Measurements from ENCODE around the gene OVAAL.

The OVAAL gene

DNA sequence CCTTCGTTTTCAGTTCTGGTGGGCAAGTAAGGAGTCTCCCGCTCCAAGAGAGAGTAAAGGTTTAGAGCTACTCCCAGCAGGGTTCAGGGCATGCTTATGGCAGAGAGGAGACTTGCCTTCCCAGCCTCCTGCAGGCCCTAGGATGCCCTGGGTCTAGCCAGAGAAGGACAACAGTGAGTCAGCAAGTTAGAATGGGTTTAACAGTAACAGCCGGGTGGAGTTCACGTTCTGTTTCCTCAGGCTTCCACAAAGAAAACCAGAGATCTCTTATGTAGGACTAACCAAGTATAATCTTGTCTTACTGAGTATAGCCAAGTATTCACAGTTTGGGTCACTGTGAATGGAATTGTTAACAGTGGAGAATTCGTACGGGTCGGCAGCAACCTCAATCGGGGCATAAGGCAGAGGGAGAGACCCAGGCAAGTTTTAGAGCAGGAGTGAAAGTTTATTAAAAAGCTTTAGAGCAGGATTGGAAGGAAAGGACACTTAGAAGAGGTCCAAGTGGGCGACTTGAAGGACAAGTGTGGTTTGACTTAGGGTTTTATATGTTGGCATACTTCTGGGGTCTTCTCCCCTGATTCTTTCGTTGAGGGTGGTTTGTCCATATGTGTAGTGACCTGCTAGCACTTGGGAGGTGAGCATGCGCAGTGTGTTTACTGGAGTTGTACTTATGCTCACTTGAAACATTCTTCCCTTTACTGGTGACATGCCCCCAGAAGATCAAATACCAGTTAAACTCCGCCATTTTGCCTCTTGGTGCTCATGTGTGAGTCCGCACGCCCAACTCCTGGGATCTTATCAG is 4.5 kb downstream of the OVAAL start:
- no peak for TF ChIP-seq ZNF565 (CRISPR knock-in tag; conservative IDR thresholded peaks at IDR 0.05; ENCODE audit: low read depth)
- TF ChIP-seq ZC3H10 (CRISPR knock-in tag; IDR thresholded peaks at IDR 0.05), result no peak
- peak; percentile 69; the same call in 1 of the 2 replicates for TF ChIP-seq OSR1 (CRISPR knock-in tag; IDR thresholded peaks at IDR 0.05)
- TF ChIP-seq ZFP3 (CRISPR knock-in tag; IDR thresholded peaks at IDR 0.05), result no peak
- ATAC-seq, result peak; percentile 76

DNA sequence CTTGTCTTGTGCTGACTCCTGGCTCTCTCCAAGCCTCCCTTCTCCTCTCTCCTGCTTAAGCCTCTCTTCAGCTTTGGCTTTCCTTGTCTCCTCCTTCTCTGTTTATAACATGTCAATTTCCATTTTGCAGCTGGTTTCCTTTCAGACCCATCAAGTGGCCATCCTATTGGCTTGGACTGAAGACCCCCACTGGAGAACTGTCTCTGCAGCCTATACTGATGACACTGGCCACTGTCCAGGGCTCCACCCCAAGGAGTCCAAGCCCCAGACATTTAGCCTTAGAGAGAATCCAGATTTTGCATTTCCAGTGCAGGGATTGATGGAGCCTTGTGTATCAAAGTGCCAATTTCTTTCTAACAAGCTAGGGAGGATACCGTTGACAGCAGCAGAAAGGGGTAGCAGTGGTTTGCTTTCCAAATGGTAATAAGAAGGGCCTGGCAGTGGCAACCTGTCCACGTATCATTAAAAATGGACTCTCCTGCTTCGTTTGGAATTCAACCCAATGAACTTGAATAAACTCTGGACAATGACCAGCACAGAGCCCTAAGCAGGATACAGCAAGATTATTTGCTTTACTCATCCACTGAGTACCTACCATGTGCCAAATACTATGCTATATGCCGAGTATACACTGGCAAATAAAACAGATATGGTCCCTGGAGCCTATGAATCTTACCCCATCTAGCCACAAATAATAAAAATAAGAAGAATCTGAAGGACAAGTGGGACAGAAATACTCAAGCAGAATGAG is 6.5 kb downstream of the OVAAL start:
- no peak for TF ChIP-seq ZNF70 (CRISPR knock-in tag; IDR thresholded peaks at IDR 0.05)
- TF ChIP-seq PPARA (CRISPR knock-in tag; IDR thresholded peaks at IDR 0.05; ENCODE audit: borderline replicate concordance), result no peak
- TF ChIP-seq, protein P1, sequence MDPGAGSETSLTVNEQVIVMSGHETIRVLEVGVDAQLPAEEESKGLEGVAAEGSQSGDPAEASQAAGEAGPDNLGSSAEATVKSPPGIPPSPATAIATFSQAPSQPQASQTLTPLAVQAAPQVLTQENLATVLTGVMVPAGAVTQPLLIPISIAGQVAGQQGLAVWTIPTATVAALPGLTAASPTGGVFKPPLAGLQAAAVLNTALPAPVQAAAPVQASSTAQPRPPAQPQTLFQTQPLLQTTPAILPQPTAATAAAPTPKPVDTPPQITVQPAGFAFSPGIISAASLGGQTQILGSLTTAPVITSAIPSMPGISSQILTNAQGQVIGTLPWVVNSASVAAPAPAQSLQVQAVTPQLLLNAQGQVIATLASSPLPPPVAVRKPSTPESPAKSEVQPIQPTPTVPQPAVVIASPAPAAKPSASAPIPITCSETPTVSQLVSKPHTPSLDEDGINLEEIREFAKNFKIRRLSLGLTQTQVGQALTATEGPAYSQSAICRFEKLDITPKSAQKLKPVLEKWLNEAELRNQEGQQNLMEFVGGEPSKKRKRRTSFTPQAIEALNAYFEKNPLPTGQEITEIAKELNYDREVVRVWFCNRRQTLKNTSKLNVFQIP (CRISPR knock-in tag; IDR thresholded peaks at IDR 0.05; ENCODE audit: borderline replicate concordance, low read depth), result no peak
- no peak for TF ChIP-seq GLIS3 (CRISPR knock-in tag; IDR thresholded peaks at IDR 0.05)
- TF ChIP-seq OSR1 (CRISPR knock-in tag; IDR thresholded peaks at IDR 0.05), result no peak
- no peak for TF ChIP-seq RARB (CRISPR knock-in tag; IDR thresholded peaks at IDR 0.05)
- no peak for TF ChIP-seq SNAI2 (CRISPR knock-in tag; IDR thresholded peaks at IDR 0.05)
- no peak for TF ChIP-seq ARNTL (CRISPR knock-in tag; IDR thresholded peaks at IDR 0.05; ENCODE audit: borderline replicate concordance, low read depth)
- TF ChIP-seq, protein P2, sequence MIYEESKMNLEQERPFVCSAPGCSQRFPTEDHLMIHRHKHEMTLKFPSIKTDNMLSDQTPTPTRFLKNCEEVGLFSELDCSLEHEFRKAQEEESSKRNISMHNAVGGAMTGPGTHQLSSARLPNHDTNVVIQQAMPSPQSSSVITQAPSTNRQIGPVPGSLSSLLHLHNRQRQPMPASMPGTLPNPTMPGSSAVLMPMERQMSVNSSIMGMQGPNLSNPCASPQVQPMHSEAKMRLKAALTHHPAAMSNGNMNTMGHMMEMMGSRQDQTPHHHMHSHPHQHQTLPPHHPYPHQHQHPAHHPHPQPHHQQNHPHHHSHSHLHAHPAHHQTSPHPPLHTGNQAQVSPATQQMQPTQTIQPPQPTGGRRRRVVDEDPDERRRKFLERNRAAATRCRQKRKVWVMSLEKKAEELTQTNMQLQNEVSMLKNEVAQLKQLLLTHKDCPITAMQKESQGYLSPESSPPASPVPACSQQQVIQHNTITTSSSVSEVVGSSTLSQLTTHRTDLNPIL (CRISPR knock-in tag; IDR thresholded peaks at IDR 0.05; ENCODE audit: low read depth), result no peak
- no peak for TF ChIP-seq BACH2 (CRISPR knock-in tag; IDR thresholded peaks at IDR 0.05; ENCODE audit: borderline replicate concordance)
- TF ChIP-seq ZNF565 (CRISPR knock-in tag; conservative IDR thresholded peaks at IDR 0.05; ENCODE audit: low read depth), result no peak
- TF ChIP-seq, protein P3, sequence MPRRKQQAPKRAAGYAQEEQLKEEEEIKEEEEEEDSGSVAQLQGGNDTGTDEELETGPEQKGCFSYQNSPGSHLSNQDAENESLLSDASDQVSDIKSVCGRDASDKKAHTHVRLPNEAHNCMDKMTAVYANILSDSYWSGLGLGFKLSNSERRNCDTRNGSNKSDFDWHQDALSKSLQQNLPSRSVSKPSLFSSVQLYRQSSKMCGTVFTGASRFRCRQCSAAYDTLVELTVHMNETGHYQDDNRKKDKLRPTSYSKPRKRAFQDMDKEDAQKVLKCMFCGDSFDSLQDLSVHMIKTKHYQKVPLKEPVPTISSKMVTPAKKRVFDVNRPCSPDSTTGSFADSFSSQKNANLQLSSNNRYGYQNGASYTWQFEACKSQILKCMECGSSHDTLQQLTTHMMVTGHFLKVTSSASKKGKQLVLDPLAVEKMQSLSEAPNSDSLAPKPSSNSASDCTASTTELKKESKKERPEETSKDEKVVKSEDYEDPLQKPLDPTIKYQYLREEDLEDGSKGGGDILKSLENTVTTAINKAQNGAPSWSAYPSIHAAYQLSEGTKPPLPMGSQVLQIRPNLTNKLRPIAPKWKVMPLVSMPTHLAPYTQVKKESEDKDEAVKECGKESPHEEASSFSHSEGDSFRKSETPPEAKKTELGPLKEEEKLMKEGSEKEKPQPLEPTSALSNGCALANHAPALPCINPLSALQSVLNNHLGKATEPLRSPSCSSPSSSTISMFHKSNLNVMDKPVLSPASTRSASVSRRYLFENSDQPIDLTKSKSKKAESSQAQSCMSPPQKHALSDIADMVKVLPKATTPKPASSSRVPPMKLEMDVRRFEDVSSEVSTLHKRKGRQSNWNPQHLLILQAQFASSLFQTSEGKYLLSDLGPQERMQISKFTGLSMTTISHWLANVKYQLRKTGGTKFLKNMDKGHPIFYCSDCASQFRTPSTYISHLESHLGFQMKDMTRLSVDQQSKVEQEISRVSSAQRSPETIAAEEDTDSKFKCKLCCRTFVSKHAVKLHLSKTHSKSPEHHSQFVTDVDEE (CRISPR knock-in tag; IDR thresholded peaks at IDR 0.05), result no peak
- TF ChIP-seq ZC3H10 (CRISPR knock-in tag; IDR thresholded peaks at IDR 0.05), result no peak
- no peak for TF ChIP-seq TCF4 (CRISPR knock-in tag; IDR thresholded peaks at IDR 0.05; ENCODE audit: borderline replicate concordance)
- no peak for TF ChIP-seq TOX (CRISPR knock-in tag; IDR thresholded peaks at IDR 0.05; ENCODE audit: borderline replicate concordance)
- TF ChIP-seq ESRRG (CRISPR knock-in tag; IDR thresholded peaks at IDR 0.05), result no peak
- no peak for TF ChIP-seq ZFP3 (CRISPR knock-in tag; IDR thresholded peaks at IDR 0.05)
- ATAC-seq, result no peak

DNA sequence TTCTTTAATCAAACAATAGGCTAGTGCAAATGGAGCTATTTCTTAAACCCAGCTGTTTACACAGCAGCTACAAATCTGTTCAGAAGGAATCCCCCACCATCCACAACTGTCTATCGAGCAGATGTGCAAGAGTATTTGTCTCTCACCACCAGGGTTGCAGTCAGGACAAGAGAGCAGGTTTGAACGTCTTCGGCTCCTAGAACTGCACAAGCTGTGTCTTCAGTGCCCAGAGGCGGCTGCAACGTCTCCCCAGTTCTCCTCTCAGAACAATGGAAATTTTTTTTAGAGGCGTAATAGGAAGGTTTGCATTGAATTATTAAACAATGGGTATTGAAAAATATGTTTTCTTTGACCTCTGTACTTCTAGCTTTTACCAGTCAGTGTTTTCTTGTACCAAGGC is 7.3 kb downstream of the OVAAL start:
- no peak for ATAC-seq
- TF ChIP-seq ZNF565 (CRISPR knock-in tag; conservative IDR thresholded peaks at IDR 0.05; ENCODE audit: low read depth), result no peak
- TF ChIP-seq, protein P4, sequence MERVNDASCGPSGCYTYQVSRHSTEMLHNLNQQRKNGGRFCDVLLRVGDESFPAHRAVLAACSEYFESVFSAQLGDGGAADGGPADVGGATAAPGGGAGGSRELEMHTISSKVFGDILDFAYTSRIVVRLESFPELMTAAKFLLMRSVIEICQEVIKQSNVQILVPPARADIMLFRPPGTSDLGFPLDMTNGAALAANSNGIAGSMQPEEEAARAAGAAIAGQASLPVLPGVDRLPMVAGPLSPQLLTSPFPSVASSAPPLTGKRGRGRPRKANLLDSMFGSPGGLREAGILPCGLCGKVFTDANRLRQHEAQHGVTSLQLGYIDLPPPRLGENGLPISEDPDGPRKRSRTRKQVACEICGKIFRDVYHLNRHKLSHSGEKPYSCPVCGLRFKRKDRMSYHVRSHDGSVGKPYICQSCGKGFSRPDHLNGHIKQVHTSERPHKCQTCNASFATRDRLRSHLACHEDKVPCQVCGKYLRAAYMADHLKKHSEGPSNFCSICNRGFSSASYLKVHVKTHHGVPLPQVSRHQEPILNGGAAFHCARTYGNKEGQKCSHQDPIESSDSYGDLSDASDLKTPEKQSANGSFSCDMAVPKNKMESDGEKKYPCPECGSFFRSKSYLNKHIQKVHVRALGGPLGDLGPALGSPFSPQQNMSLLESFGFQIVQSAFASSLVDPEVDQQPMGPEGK (CRISPR knock-in tag; IDR thresholded peaks at IDR 0.05; ENCODE audit: borderline replicate concordance), result no peak
- TF ChIP-seq ZNF8 (CRISPR knock-in tag; IDR thresholded peaks at IDR 0.05), result no peak
- no peak for TF ChIP-seq ZFP30 (CRISPR knock-in tag; IDR thresholded peaks at IDR 0.05)
- no peak for TF ChIP-seq ZNF70 (CRISPR knock-in tag; IDR thresholded peaks at IDR 0.05)
- no peak for TF ChIP-seq TOX (CRISPR knock-in tag; IDR thresholded peaks at IDR 0.05; ENCODE audit: borderline replicate concordance)
- TF ChIP-seq, protein P5, sequence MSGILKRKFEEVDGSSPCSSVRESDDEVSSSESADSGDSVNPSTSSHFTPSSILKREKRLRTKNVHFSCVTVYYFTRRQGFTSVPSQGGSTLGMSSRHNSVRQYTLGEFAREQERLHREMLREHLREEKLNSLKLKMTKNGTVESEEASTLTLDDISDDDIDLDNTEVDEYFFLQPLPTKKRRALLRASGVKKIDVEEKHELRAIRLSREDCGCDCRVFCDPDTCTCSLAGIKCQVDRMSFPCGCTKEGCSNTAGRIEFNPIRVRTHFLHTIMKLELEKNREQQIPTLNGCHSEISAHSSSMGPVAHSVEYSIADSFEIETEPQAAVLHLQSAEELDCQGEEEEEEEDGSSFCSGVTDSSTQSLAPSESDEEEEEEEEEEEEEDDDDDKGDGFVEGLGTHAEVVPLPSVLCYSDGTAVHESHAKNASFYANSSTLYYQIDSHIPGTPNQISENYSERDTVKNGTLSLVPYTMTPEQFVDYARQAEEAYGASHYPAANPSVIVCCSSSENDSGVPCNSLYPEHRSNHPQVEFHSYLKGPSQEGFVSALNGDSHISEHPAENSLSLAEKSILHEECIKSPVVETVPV (CRISPR knock-in tag; IDR thresholded peaks at IDR 0.05), result no peak
- TF ChIP-seq SNAI2 (CRISPR knock-in tag; IDR thresholded peaks at IDR 0.05), result no peak
- no peak for TF ChIP-seq ARNTL (CRISPR knock-in tag; IDR thresholded peaks at IDR 0.05; ENCODE audit: borderline replicate concordance, low read depth)
- TF ChIP-seq RARB (CRISPR knock-in tag; IDR thresholded peaks at IDR 0.05), result no peak
- TF ChIP-seq CSDC2 (CRISPR knock-in tag; IDR thresholded peaks at IDR 0.05), result no peak
- no peak for TF ChIP-seq TCF4 (CRISPR knock-in tag; IDR thresholded peaks at IDR 0.05; ENCODE audit: borderline replicate concordance)
- TF ChIP-seq BACH2 (CRISPR knock-in tag; IDR thresholded peaks at IDR 0.05; ENCODE audit: borderline replicate concordance), result no peak

Measured in SK-N-SH treated with all-trans-retinoic acid at 6 μM for 48 hours (cell line).